Uterus (tissue), 4 donors: Measurements from ENCODE around the gene ABI3BP. TPM values are rescaled to one million over a fixed set of nuclear protein-coding genes. Genes with fewer than 3 reads are reported as not detected.

Experiments used
- DNase-seq, 2 donors: peaks; one replicate each; pipeline ENCODE4 v3.0.0-alpha.2; 2019 to 2020
- H3K27ac ChIP-seq, 2 donors: fragments of 200-600 bp; sonication (generic); 1 replicate in 1 of 2; 2 replicates in 1 of 2; pipeline ENCODE4 v1.5.1; 2016 to 2018
- H3K27me3 ChIP-seq, 2 donors: fragments of 200-600 bp; sonication (generic); one replicate each; pipeline ENCODE4 v1.5.1; 2018 to 2019; ENCODE audit warnings: control low read depth in 1 of 2
- H3K36me3 ChIP-seq, 2 donors: fragments of 200-600 bp; sonication (generic); one replicate each; pipeline ENCODE4 v1.5.1; 2019; ENCODE audit warnings: control low read depth in 1 of 2
- H3K4me1 ChIP-seq, 2 donors: fragments of 200-600 bp; sonication (generic); one replicate each; pipeline ENCODE4 v1.5.1; 2018 to 2019; ENCODE audit warnings: control low read depth in 1 of 2
- H3K4me3 ChIP-seq, 2 donors: fragments of 200-600 bp; sonication (generic); 1 replicate in 1 of 2; 2 replicates in 1 of 2; pipeline ENCODE4 v1.5.1; 2018 to 2019; ENCODE audit warnings: mild to moderate bottlenecking in 1 of 2
- H3K9me3 ChIP-seq, 2 donors: fragments of 200-600 bp; sonication (generic); one replicate each; pipeline ENCODE4 v1.5.1; 2019; ENCODE audit warnings: control low read depth in 1 of 2
- CTCF ChIP-seq, 4 experiments: fragments of 200-600 bp in 2 of 4; fragments of 450-650 bp in 2 of 4; sonication (generic) in 2 of 4; IDR thresholded peaks; one replicate each; pipeline ENCODE4 v1.5.1; 2016 to 2019; ENCODE audit warnings: antibody characterized with exemption in 4 of 4, mild to moderate bottlenecking in 2 of 4, moderate library complexity in 1 of 4
- POLR2A ChIP-seq, 2 donors: fragments of 450-650 bp; IDR thresholded peaks; one replicate each; pipeline ENCODE4 v1.6.1; 2016; ENCODE audit warnings: antibody characterized with exemption in 2 of 2, mild to moderate bottlenecking in 1 of 2, moderate library complexity in 1 of 2
- intact Hi-C: fragments of 100-400 bp; cut with DNase I; formaldehyde crosslinking; loops from one replicate; pipeline ENCODE4 v1.15.1; 2023; ENCODE audit warnings: low total_unique reads
- total RNA-seq, 4 donors: library from RNA; depleted of rRNA in 3 of 4; stranded (reverse); fragments of >200 nt in 3 of 4; gene quantifications; one replicate each; pipeline versions ENCODE4 v1.1.0 to v1.2.4, GENCODE V29; 2014 to 2023
- donor health status: DM: yes; HTN: yes; CAD: no.

ABI3BP gene
- total RNA-seq, 4 donors from 2014 or later, result 38.8 to 156 (median 89.2) TPM

GRCh38 chr3:100912976-100913545, 80.2 kb downstream of the ABI3BP start:
- intact Hi-C loops, result no loop called here
- no peak overlapping the region for H3K27ac ChIP-seq
- TF ChIP-seq POLR2A (IDR thresholded peaks at IDR 0.05), result no peak
- TF ChIP-seq CTCF (IDR thresholded peaks at IDR 0.05), result no peak

GRCh38 chr3:100912571-100912970, 80.7 kb downstream of the ABI3BP start:
- Histone ChIP-seq H3K4me1 (no peaks in the 10 kb centered on the region), H3K4me3 (no peak overlapping the region), H3K27me3 (no peaks in the 10 kb centered on the region), H3K27ac (no peak overlapping the region), H3K36me3 (no peaks in the 10 kb centered on the region), H3K9me3 (no peaks in the 10 kb centered on the region)
- no peak for DNase-seq
- TF ChIP-seq CTCF (IDR thresholded peaks at IDR 0.05), result no peak
- intact Hi-C loops, result no loop called here

More at GRCh38 chr3:100912976-100913545, 80.2 kb downstream of the ABI3BP start:
- H3K4me1 ChIP-seq, result no peaks in the 10 kb centered on the region
- no peaks in the 10 kb centered on the region for H3K36me3 ChIP-seq
- H3K4me3 ChIP-seq, result no peak overlapping the region
- no peak for DNase-seq
- H3K27me3 ChIP-seq, result no peaks in the 10 kb centered on the region
- H3K9me3 ChIP-seq, result no peaks in the 10 kb centered on the region

GRCh38 chr3:100911956-100912355, 81.3 kb downstream of the ABI3BP start:
- H3K36me3 ChIP-seq, result no peaks in the 10 kb centered on the region
- no peak for DNase-seq
- intact Hi-C loops, result no loop called here
- no peak overlapping the region for H3K4me3 ChIP-seq
- no peak overlapping the region for H3K27ac ChIP-seq
- H3K9me3 ChIP-seq, result no peaks in the 10 kb centered on the region
- H3K27me3 ChIP-seq, result no peaks in the 10 kb centered on the region
- no peak for TF ChIP-seq POLR2A (IDR thresholded peaks at IDR 0.05)
- TF ChIP-seq CTCF (IDR thresholded peaks at IDR 0.05), result no peak
- no peaks in the 10 kb centered on the region for H3K4me1 ChIP-seq

- no peak overlapping the region for H3K27ac ChIP-seq
- H3K9me3 ChIP-seq, result no peaks in the 10 kb centered on the region
- no peaks in the 10 kb centered on the region for H3K4me1 ChIP-seq
- H3K4me3 ChIP-seq, result no peak overlapping the region
- no peak for TF ChIP-seq POLR2A (IDR thresholded peaks at IDR 0.05)
- no peak for TF ChIP-seq CTCF (IDR thresholded peaks at IDR 0.05)
- intact Hi-C loops, result no loop called here
- no peaks in the 10 kb centered on the region for H3K36me3 ChIP-seq
- H3K27me3 ChIP-seq, result no peaks in the 10 kb centered on the region
- DNase-seq, result no peak
Observed at GRCh38 chr3:100910986-100911385, 82.2 kb downstream of the ABI3BP start.

GRCh38 chr3:100902572-100902971, 90.6 kb downstream of the ABI3BP start:
- H3K9me3 ChIP-seq, result no peaks in the 10 kb centered on the region
- TF ChIP-seq POLR2A (IDR thresholded peaks at IDR 0.05) (no peak), CTCF (IDR thresholded peaks at IDR 0.05) (no peak)
- no peaks in the 10 kb centered on the region for H3K36me3 ChIP-seq
- no peaks in the 10 kb centered on the region for H3K4me1 ChIP-seq
- DNase-seq, result no peak
- intact Hi-C loops, result no loop called here
- H3K4me3 ChIP-seq, result no peak overlapping the region
- H3K27me3 ChIP-seq, result no peaks in the 10 kb centered on the region
- H3K27ac ChIP-seq, result no peak overlapping the region
